HL-60 (cell line): ENCODE results near the gene TXNDC12.
"Not testable (repeated sequence)": the region's sequence is repeated elsewhere in the genome, so short reads cannot be mapped to it uniquely, and the experiment has no call there.

ENCODE experiments used
- CTCF ChIP-seq: IDR thresholded peaks from one replicate; pipeline ENCODE4 v1.5.1; 2011; ENCODE audit warnings: low read length, control low read depth, inconsistent platforms; ENCODE audit not compliant: insufficient read depth
- GABPA ChIP-seq: IDR thresholded peaks from 2 replicates; pipeline ENCODE4 v1.6.1; 2012; ENCODE audit warnings: low read depth
- POLR2AphosphoS5 ChIP-seq: IDR thresholded peaks from 2 replicates; pipeline ENCODE4 v1.6.1; 2012; ENCODE audit warnings: low read depth
- REST ChIP-seq: IDR thresholded peaks from 2 replicates; pipeline ENCODE4 v1.6.1; 2012; ENCODE audit warnings: low read depth; ENCODE audit not compliant: insufficient replicate concordance
- SPI1 ChIP-seq: IDR thresholded peaks from 2 replicates; pipeline ENCODE4 v1.6.1; 2012; ENCODE audit warnings: low read depth, mild to moderate bottlenecking, borderline replicate concordance

DNA sequence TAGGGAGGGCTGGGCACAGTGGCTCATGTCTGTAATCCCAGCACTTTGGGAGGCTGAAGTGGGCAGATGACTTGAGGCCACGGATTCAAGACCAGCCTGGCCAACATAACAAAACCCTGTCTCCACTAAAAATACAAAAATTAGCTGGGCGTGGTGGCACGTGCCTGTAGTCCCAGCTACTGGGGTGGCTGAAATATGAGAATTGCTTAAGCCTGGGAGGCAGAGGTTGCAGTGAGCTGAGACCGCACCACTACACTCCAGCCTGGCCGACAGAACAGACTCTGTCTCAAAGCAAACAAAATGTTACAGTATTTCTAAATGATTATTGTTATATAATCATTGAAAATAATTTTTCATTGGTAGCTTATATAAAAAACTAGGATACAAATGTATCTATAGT lies 26.2 kb downstream of the TXNDC12 start:
- not testable (repeated sequence) for TF ChIP-seq SPI1, REST, CTCF, POLR2AphosphoS5, GABPA
